ENCODE results near the gene BCL3. TPM values are rescaled to one million over a fixed set of nuclear protein-coding genes. Genes with fewer than 3 reads are reported as not detected.

BCL3 gene
- total RNA-seq, 1 experiment from 2014 or later, result 37.9 TPM

DNA sequence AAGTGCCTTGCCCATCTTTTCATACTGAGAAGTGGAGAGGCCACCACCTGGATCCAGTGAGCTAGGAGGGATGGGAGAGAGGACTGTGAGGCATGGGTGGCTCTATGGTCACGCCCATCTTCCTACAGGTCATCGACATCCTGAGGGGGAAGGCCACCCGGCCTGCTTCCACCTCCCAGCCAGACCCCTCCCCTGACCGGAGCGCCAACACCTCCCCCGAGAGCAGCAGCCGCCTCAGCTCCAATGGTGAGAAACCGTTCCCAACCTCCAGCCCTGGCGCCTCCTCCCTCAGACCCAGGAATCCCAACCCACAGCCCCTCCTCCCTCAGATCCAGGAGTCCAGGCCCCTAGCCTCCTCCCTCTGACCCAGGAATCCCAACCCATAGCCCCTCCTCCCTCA lies 10.1 kb downstream of the BCL3 start:
- H3K9me3 ChIP-seq (ENCODE audit: control insufficient read depth in 1 of 2, insufficient read depth in 1 of 2, low read depth in 1 of 2, low read length in 2 of 2), result no peaks in the 10 kb centered on the region
- peaks cover 3 to 7% of the 10 kb centered on the region in 2 experiments; a peak in 2 of 4 replicates for H3K36me3 ChIP-seq (ENCODE audit: control insufficient read depth in 1 of 2, insufficient read depth in 2 of 2, low read length in 2 of 2)
- peaks cover 15 to 32% of the 10 kb centered on the region in 2 experiments for H3K4me1 ChIP-seq (ENCODE audit: control insufficient read depth in 1 of 2, insufficient read depth in 2 of 2, low read length in 2 of 2)
- H4K20me1 ChIP-seq (ENCODE audit: insufficient read depth), result no peaks in the 10 kb centered on the region
- H3K79me2 ChIP-seq (ENCODE audit: insufficient read depth, low read length), result peaks cover 9% of the 10 kb centered on the region; the same call in 1 of the 2 replicates
- ATAC-seq (no peak), DNase-seq (ENCODE audit: low read depth, low spot score) (no peak)
- no peak overlapping the region for H3K4me2 ChIP-seq (ENCODE audit: low read length)
- BruUV-seq (replicated peaks), result no TSS peak
- peak overlapping the region; percentile 18; the same call in 1 of the 2 replicates for H3K27ac ChIP-seq (ENCODE audit: low read depth, low read length)
- H3K9ac ChIP-seq (ENCODE audit: low read length), result no peak overlapping the region
- no peaks in the 10 kb centered on the region for H3K27me3 ChIP-seq (ENCODE audit: insufficient read depth, low read length)
- TF ChIP-seq, protein P1, sequence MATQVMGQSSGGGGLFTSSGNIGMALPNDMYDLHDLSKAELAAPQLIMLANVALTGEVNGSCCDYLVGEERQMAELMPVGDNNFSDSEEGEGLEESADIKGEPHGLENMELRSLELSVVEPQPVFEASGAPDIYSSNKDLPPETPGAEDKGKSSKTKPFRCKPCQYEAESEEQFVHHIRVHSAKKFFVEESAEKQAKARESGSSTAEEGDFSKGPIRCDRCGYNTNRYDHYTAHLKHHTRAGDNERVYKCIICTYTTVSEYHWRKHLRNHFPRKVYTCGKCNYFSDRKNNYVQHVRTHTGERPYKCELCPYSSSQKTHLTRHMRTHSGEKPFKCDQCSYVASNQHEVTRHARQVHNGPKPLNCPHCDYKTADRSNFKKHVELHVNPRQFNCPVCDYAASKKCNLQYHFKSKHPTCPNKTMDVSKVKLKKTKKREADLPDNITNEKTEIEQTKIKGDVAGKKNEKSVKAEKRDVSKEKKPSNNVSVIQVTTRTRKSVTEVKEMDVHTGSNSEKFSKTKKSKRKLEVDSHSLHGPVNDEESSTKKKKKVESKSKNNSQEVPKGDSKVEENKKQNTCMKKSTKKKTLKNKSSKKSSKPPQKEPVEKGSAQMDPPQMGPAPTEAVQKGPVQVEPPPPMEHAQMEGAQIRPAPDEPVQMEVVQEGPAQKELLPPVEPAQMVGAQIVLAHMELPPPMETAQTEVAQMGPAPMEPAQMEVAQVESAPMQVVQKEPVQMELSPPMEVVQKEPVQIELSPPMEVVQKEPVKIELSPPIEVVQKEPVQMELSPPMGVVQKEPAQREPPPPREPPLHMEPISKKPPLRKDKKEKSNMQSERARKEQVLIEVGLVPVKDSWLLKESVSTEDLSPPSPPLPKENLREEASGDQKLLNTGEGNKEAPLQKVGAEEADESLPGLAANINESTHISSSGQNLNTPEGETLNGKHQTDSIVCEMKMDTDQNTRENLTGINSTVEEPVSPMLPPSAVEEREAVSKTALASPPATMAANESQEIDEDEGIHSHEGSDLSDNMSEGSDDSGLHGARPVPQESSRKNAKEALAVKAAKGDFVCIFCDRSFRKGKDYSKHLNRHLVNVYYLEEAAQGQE (IDR thresholded peaks at IDR 0.05; ENCODE audit: low read depth), result no peak
- TF ChIP-seq ZBTB33 (IDR thresholded peaks at IDR 0.05; ENCODE audit: extremely low read depth, insufficient replicate concordance, low read length) (no peak), RAD21 (IDR thresholded peaks at IDR 0.05; ENCODE audit: low read depth) (no peak), CBX3 (IDR thresholded peaks at IDR 0.05; ENCODE audit: low read depth) (no peak), CEBPB (IDR thresholded peaks at IDR 0.05; ENCODE audit: low read depth) (no peak), EZH2 (IDR thresholded peaks at IDR 0.05) (no peak), POLR2A (IDR thresholded peaks at IDR 0.05; ENCODE audit: borderline replicate concordance, extremely low read depth, insufficient read depth, insufficient read length) (no peak), ZNF274 (IDR thresholded peaks at IDR 0.05; ENCODE audit: low read depth, low read length) (no peak), TCF7L2 (IDR thresholded peaks at IDR 0.05; ENCODE audit: borderline replicate concordance, extremely low read depth, insufficient read depth, insufficient read length) (no peak)
- no peaks in the 10 kb centered on the region for H3K9me2 ChIP-seq (ENCODE audit: insufficient read depth)
- H2AFZ ChIP-seq (ENCODE audit: low read depth, low read length, poor library complexity, severe bottlenecking), result no peak overlapping the region
- RAD21 ChIA-PET (ENCODE audit: low non-redundant PET in 1 of 2, low total read pairs in 2 of 2, uncharacterized antibody in 2 of 2, unreplicated experiment in 2 of 2), result interaction anchor here in 1 of 2 experiments (0.6 kb wide), 1 partner anchor 12 kb away, joined by 5 read pairs; no protein-coding TSS in a partner anchor
- CTCF ChIA-PET, result no interaction called here
- intact Hi-C loops (cut with micrococcal nuclease), result no loop called here
- H3K4me3 ChIP-seq (replicated peaks in 1 of 2; ENCODE audit: low read depth in 1 of 2, low read length in 2 of 2), result no peak overlapping the region
- POLR2A ChIA-PET, result no interaction called here
